ENCODE results near the gene RNH1.

DNA sequence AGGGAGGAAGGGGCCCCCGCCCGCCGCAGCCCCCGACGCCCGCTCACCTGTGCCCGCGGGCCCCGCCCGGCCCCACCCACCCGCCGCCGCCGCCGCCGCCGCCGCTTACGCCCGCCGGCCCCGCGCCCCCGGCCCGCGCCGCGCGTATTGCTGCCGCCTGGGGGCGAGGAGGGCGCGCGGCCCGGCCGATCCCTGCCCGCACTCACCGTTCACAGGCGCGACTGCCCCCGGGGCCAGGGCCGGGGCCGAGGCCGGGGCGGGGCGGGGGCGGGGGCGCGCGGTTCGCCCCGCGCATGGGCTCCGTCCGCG is 28.1 kb upstream of the RNH1 start:
- TF ChIP-seq POLR2A (IDR thresholded peaks at IDR 0.05) = no peak
- TF ChIP-seq, protein P1, sequence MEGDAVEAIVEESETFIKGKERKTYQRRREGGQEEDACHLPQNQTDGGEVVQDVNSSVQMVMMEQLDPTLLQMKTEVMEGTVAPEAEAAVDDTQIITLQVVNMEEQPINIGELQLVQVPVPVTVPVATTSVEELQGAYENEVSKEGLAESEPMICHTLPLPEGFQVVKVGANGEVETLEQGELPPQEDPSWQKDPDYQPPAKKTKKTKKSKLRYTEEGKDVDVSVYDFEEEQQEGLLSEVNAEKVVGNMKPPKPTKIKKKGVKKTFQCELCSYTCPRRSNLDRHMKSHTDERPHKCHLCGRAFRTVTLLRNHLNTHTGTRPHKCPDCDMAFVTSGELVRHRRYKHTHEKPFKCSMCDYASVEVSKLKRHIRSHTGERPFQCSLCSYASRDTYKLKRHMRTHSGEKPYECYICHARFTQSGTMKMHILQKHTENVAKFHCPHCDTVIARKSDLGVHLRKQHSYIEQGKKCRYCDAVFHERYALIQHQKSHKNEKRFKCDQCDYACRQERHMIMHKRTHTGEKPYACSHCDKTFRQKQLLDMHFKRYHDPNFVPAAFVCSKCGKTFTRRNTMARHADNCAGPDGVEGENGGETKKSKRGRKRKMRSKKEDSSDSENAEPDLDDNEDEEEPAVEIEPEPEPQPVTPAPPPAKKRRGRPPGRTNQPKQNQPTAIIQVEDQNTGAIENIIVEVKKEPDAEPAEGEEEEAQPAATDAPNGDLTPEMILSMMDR (IDR thresholded peaks at IDR 0.05) = peak in 1 of 7 experiments; percentile 16

Data from body of pancreas (tissue), 4 donors.